DMS 273 (cell line): ENCODE results near the gene PLCB4.

Experiments used
- DNase-seq: peaks from one replicate; lab custom pipeline; 2025; ENCODE audit not compliant: unreplicated experiment; lab: John Stamatoyannopoulos, UW

PLCB4 gene

DNA sequence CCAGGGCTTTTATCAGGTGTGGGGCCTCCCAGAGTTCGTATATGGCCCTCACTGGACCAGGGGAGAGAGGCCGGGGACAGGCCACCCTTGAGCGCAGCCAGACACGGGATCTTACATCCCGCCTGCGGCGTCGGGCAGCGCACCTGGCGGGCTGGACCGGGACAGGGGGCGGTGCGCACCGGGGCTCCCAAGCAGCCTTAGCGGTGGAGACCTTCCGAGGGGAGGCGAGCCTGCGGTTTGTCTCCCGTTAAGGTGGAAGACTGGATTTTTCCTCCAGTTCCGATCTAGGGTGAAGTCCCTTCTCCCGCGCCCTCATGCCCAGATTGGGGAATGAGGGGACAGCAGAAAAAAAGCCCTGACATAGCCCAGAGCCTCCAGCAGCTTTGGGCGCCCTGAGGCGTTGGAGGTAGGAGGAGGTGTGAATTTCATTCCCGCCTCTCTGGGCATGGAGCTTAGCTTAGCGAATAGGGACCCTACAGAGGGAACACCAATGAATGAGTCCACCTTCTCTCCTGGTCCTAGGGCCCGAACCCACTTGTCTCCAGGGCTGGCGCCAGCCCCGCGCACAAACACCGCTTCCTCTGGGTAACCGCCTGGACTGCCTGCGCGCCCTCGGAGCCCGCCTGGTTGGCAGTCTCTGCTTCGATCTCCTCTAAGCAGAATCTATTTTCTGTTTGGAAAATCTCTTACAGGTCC is 438.8 kb downstream of the PLCB4 start:
- no peak for DNase-seq

DNA sequence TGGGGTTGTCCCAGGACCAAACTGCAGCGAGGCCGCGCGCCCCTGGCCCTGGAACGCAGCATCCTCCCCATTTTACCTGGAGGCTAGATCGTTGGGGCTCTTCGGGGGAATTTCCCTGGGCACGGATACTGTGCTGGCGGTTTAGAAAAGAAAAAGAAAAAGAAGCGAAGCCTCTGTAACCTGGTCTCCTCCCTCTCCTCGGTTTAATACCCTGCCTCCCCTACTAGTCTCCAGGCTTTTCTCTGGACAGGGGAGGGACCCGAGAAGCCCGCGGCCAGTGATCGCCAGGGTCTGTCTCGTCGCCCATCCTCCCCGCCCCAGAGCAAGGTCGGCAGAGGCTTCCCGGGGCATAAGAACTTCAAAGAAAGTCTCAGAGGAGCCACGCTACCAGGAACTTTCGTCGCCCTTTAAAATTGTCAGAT is 439.4 kb downstream of the PLCB4 start:
- DNase-seq, result no peak

DNA sequence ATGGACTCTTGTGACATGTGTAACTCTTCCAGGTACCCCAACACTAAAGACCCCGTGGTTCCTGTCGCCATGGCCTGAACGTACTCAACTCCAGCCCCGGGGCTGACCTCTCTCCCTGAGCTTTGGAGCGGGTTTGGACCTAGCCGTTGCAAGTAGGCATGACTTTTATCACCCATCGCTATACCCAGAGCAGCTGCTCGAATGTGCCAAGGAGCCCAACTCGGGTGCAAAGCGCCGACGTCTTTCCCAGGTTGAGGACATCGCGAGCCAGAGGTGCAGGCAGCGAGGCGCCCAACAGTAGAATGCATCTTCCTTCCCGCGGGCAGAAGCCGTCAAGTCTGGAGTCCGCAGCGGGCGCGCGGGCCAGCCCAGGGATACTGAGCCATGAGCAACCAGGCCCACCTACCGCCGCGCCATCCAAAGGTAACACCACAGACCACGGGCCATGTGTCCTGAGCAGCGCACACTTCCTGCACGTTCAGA is 439.9 kb downstream of the PLCB4 start:
- DNase-seq, result no peak

DNA sequence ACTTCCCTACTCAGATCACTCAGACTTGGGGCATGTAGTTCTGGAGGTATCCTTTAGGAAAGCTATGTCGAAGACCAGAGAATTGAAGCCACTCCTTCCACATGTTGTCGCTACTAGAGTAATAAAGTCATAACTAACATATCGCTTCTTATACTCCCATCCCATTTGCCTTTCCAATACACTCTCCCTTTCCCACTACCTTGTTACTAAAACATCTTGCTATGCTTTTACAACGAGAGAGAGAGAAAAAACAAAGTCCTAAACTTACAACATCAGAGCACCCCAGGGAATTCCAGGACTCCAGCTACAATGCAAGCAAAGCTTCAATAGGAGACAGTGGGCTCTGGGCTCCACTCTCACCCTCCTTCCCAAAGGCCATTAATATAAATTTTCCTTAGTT is 440.4 kb downstream of the PLCB4 start:
- DNase-seq, result no peak

DNA sequence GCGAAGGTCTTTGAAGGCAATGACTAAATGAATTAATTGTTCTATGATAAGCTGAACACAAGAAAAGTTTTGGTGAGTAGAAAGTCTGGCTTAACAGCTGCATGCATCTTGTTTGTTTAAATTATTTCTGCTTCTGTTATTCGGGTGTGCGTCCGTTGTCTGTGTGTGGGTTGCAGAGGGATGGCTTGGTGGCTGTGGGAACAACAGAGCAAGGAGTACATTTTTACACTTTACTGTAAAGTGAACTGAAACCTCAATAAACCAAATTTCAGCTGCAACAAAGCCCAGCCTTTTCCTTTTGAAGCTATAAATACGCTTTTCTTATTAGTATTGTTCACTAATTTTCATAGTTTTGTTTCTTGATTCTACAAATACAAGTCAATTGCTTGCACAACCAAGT is 442.0 kb downstream of the PLCB4 start:
- DNase-seq, result no peak

DNA sequence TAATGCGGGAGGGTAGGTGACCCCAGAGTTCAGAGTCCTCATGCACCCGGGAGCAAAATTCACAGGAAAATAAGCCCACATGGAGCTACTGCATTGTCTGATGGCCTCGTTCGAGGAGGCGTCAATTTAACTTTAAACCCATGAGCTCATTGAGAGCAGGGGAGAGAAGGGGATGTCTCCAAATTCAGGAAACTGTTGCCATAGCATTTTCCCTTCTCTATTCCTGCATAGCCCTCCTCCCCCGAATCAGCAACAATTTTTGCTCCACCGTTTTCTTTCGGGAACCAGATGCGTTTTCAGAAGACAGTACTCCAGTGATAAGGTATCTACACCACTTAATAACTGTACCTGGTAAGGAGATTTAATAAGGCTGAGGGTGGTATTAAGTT is 445.2 kb downstream of the PLCB4 start:
- peak; percentile 35 for DNase-seq

DNA sequence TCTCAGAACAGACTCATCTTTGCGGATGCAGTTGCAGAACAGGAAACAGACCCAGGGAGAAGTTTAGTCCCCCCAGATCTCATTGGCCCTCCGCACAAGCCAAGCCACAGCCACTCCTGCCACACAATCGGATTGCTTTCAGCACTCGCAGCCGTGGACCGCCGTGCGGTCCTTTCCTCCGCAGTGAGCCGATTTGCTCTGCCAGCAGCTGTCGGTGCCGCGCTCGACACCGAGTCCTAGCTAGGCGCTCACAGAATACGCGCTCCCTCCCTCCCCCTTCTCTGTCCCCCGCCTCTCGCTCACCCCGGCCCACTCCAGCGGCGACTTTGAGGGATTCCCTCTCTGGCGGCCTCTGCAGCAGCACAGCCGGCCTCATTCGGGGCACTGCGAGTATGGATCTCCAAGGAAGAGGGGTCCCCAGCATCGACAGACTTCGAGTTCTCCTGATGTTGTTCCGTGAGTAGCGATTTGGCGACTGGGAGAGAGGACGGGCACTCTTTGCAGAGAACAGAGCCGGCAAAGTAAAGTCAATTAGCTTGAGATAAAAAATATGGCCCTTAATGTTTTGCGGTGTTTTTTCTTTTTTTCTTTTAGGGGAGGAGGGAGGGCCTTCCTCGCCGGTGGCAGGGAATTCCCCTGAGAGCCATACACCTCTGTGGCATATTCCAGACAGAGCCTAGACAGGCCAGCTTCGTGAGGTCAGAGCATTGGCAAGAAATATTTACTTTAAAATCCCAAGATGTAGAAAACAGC is 445.8 kb downstream of the PLCB4 start, which contains the start of gene LAMP5:
Gene LAMP5 (plus strand): TSS at position 130 of the 753 bp plus-strand sequence. CDS start 263 bp downstream, at position 393.
- DNase-seq, result peak; percentile 76

DNA sequence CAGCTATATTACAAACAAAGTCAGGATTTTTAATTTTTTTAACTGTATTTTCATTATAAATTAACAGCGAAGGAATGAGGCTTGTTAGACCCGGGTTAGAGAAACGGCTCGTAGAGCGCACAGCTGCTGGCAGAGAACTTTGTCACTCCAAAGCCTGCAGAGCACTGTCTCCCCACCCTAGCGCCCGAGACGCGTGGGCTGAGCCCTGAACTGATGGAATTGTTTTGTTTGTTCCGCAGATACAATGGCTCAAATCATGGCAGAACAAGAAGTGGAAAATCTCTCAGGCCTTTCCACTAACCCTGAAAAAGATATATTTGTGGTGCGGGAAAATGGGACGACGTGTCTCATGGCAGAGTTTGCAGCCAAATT is 446.3 kb downstream of the PLCB4 start:
- DNase-seq, result no peak

DNA sequence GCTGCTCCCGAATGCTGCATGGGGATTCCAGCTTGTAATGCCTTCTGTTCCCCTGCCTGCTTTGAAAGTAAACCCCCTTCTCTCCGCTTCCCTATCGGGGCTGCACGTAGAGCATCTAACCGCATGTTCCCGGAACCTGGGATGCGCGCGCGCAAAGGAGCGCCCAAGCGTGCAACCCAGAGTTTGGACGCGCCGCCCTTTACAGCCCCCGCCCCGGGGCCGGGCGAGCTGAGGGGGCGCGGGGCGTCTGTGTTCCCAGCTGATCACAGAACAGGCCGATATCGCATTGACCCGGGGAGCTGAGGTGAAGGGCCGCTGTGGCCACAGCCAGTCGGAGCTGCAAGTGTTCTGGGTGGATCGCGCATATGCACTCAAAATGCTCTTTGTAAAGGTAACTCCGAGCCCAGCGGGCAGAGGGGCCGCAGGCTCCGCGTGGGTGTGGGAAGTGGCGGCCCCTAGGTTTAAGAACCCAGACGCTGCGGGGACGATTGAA is 446.9 kb downstream of the PLCB4 start:
- no peak for DNase-seq

DNA sequence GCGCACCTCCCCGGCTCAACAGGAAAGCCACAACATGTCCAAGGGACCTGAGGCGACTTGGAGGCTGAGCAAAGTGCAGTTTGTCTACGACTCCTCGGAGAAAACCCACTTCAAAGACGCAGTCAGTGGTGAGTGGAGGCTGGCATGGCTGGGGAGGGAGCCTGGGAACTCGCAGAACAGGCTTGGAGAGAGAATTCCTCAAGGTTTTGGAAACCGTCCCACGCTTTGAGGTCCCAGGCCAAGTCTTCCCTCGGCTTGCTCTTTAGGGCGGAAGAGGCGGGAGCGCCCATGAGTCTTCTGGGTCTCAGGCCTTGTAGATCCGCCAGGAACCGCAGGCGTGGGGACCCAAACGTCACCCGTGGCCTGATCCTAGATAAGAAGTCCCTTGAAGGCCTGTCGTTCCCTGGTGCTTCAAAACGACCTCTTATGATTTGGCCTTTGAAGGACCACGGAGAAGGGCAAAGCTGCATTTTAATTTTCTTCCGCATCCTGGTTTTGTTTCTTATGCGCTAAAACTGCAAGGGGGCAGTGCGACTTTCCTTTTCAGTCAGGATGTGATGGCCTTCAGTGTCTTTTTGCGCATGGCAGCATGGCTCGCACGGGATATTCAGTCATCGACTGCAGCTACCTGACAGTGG is 447.5 kb downstream of the PLCB4 start:
- no peak for DNase-seq

DNA sequence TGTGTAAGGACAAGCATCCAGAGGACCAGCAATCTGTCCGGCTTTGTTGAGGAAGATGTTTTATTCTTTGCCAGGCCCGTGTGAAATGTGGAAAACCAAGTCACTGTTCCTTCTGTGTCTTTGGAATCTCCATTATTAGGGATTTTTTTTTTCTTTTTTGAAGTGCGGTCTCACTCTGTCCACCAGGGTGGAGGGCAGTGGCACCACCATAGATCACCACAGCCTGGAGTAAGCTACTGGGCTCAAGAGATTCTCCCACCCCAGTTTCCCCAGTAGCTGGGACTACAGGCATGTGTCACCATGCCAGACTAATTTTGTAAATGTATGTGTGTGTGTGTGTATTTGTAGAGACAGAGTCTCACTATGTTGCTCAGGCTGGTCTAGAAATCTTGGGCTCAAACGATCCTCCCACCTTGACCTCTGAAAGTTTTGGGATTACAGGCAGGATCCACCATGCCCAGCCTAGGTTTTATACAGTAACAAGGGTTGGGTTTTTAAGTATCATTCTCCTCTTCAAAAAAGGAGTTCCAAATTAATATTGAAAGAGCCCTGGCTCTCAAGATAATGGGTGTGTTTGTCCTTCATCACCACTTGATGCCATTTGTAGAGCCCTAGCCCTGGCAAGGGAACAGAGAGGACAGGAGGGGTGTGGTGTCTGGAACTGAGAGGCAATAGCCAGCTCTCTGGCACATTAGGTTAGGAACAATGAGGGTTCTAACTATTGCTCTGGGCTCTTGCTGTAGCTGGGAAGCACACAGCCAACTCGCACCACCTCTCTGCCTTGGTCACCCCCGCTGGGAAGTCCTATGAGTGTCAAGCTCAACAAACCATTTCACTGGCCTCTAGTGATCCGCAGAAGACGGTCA is 448.6 kb downstream of the PLCB4 start:
- no peak for DNase-seq

DNA sequence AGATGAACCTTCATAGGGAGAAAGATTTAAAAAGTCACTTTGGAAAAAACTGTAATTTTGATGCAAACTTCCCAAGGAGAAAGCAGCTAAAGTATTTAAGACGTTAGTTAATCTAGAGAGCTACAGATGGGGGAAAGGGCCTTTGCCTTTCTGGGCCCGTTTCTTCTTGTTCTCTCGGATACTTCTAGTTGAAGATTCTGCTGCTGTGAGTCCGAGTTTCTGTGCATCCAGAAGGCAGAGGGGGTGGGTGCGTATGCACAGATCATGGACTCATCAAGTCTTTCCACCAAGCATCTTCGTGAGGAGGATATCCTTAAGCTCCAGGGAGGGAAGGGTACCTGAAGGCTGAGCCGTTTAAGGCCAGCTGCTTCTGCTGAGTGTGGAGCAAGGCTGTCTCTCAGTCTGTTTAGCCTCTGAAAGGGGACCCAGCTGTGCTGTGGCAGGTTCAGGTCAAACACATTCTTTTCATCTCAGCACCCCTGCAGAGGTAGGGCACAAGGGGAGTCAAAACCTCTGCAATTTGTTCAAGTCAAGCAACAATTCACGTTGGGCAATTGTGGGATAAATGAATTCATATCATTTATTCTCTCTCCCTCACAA is 449.8 kb downstream of the PLCB4 start:
- no peak for DNase-seq

DNA sequence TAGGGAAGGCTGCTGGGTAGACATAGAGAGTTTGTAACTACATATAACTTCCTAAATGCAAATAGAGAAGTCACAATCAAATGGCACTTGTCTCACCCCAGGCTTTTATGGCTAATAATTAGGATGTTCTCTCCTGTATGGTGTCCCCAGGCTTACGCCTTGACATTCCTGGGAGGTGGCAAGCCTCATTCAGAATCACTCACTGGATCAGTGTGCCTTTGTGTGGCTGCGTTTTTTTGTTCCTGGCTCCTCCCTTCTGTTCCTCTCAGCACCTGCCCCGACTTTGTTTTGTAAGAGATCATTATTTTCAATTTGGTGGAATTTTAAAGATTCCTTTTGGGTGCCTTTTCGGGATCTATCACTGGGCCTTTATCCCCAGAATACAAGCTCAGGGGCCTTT is 451.2 kb downstream of the PLCB4 start:
- no peak for DNase-seq

DNA sequence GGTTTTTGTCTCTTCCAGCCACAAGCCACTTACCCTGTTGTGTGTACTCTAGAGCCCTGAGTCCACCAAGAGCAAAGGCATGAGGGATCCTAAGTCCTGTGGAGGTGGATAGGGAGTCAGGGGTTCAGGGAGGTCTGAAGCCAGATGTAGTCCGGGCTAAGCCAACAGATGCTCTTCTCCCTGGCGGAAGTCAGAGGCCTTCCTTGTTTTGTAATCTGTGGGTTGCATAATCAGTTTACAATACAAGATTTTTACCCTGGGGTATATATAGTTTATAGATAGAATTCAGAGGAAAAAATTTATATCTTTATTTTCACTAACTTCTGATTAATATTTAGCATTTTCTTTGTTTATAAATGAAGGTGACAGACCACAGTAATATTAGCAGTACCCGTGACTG is 454.7 kb downstream of the PLCB4 start:
- DNase-seq, result peak; percentile 9
